Prostate gland (tissue), 2 donors: ENCODE measurements around the gene MCC. TPM values are rescaled to one million over a fixed set of nuclear protein-coding genes. Genes with fewer than 3 reads are reported as not detected.
A peak's percentile ranks its signal among the peaks of the same experiment; 100 is the strongest.
"Not testable (repeated sequence)": the region's sequence is repeated elsewhere in the genome, so short reads cannot be mapped to it uniquely, and the experiment has no call there.

Experiments
- DNase-seq: peaks from one replicate; pipeline ENCODE4 v3.0.0-alpha.2; 2019; ENCODE audit warnings: low spot score
- H3K27ac ChIP-seq, 2 donors: fragments of 200-600 bp; sonication (generic); 2 replicates each; pipeline ENCODE4 v1.5.1; 2017 to 2019
- H3K27me3 ChIP-seq: fragments of 200-600 bp; sonication (generic); replicated peaks from 2 replicates; pipeline ENCODE4 v1.5.1; 2019; ENCODE audit not compliant: insufficient read depth
- H3K36me3 ChIP-seq, 2 donors: fragments of 200-600 bp; sonication (generic); 1 replicate in 1 of 2; 2 replicates in 1 of 2; pipeline versions ENCODE4 v1.5.1 to v1.8.1; 2017 to 2019
- H3K4me1 ChIP-seq: fragments of 200-600 bp; sonication (generic); replicated peaks from 2 replicates; pipeline ENCODE4 v1.5.1; 2019
- H3K4me3 ChIP-seq, 2 donors: fragments of 200-600 bp; sonication (generic); 2 replicates each; pipeline ENCODE4 v1.5.1; 2017 to 2019
- H3K9me3 ChIP-seq: fragments of 200-600 bp; sonication (generic); 2 replicates; pipeline ENCODE4 v1.5.1; 2017
- POLR2A ChIP-seq: fragments of 450-650 bp; IDR thresholded peaks from one replicate; pipeline ENCODE4 v1.6.1; 2016; ENCODE audit warnings: antibody characterized with exemption, mild to moderate bottlenecking
- POLR2AphosphoS5 ChIP-seq: sonication (generic); formaldehyde crosslinking; IDR thresholded peaks from one replicate; pipeline ENCODE4 v1.6.1; 2017; ENCODE audit warnings: antibody characterized with exemption
- WGBS: methylation state at CpG from one replicate; pipeline ENCODE4 v1.1.5; 2018; 5-methylcytosine and 5-hydroxymethylcytosine counted together
- intact Hi-C: fragments of 100-400 bp; cut with DNase I; formaldehyde crosslinking; loops from one replicate; pipeline ENCODE4 v1.14.2; 2022
- total RNA-seq, 2 donors: library from RNA; depleted of rRNA; stranded (reverse); fragments of >200 nt; gene quantifications; one replicate each; pipeline ENCODE4 v1.1.0, GENCODE V29; 2016
- TF ChIP-seq, protein P1 (sequence below), 4 experiments: fragments of 200-600 bp in 2 of 4; fragments of 450-650 bp in 2 of 4; sonication (generic) in 2 of 4; IDR thresholded peaks; 1 replicate in 3 of 4; 2 replicates in 1 of 4; pipeline ENCODE4 v1.5.1; 2016 to 2019; ENCODE audit warnings: antibody characterized with exemption in 4 of 4, mild to moderate bottlenecking in 2 of 4, moderate library complexity in 2 of 4

The MCC gene
- total RNA-seq, 2 donors from 2014 or later: 41.5 to 54.1 TPM

DNA sequence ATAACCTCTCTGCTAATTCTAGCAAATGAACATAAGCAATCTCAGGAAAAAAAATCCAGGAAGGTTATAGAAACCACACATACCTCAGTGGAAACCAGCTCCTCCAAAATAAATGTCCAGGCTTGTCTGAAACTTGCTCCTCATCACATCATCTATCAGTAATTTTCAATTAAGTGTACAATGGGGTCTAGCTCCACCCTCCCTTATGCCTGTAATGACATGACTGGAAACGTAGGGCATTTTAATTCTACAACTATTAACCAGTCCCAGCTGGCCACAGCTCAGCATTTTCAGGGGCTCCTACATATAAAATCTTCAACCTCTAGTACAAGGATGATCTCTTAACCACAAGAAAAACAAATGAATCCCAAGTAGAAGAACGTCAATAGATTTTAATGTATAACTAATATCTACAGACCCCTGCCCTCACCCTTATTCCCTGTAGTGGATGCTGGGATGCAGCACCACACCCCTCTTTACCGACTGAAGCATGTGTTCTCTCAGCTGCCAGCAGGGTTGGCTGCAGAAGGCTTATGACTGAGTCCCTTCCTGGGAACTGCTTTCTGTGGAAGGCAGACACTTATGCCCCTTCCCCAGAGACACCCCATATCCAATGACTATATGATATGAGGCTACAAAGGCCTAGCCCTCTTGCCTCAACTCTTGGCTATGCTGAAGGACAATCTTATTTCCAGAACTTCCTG, 60.2 kb downstream of the MCC start:
- TF ChIP-seq, protein P1, sequence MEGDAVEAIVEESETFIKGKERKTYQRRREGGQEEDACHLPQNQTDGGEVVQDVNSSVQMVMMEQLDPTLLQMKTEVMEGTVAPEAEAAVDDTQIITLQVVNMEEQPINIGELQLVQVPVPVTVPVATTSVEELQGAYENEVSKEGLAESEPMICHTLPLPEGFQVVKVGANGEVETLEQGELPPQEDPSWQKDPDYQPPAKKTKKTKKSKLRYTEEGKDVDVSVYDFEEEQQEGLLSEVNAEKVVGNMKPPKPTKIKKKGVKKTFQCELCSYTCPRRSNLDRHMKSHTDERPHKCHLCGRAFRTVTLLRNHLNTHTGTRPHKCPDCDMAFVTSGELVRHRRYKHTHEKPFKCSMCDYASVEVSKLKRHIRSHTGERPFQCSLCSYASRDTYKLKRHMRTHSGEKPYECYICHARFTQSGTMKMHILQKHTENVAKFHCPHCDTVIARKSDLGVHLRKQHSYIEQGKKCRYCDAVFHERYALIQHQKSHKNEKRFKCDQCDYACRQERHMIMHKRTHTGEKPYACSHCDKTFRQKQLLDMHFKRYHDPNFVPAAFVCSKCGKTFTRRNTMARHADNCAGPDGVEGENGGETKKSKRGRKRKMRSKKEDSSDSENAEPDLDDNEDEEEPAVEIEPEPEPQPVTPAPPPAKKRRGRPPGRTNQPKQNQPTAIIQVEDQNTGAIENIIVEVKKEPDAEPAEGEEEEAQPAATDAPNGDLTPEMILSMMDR (IDR thresholded peaks at IDR 0.05): peak in 1 of 4 experiments; percentile 32
- peak; percentile 45 for TF ChIP-seq POLR2AphosphoS5
- TF ChIP-seq POLR2A: no peak
- Histone ChIP-seq H3K36me3 (no peaks in the 10 kb centered on the region), H3K27ac (peak overlapping the region; percentile 22 to 26), H3K27me3 (no peaks in the 10 kb centered on the region), H3K4me1 (no peaks in the 10 kb centered on the region), H3K4me3 (no peak overlapping the region), H3K9me3 (no peaks in the 10 kb centered on the region)
- peak; percentile 43 for DNase-seq
- intact Hi-C loops: no loop called here
- 31% methylated on average over 3 of the region's 3 CpGs for WGBS

DNA sequence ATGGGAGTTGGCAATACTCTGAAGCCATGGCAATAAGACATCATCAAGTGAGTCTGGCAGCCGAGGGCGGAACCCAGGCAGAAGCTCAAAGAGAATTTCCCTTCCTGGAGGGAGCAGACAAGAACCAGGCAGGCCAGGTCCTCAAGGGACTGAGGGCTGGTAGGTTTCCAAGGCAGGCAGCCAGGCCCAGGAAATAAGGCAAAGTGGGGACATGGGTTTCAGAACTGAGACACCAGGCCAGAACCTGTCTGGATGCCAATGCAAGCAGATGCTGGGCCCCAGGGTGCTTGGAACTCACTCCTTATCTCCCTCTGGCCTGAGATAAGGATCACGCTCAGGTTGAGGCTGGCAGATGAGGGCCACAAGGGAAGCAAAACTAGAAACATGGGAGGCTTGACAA, 62.3 kb downstream of the MCC start:
- WGBS: 56% methylated on average over 3 of the region's 3 CpGs
- peak; percentile 65 for TF ChIP-seq POLR2AphosphoS5
- TF ChIP-seq POLR2A: no peak
- TF ChIP-seq, protein P1 (IDR thresholded peaks at IDR 0.05): no peak
- no peaks in the 10 kb centered on the region for H3K4me1 ChIP-seq
- peak; percentile 76 for DNase-seq
- intact Hi-C loops: no loop called here
- H3K9me3 ChIP-seq: no peaks in the 10 kb centered on the region
- no peaks in the 10 kb centered on the region for H3K27me3 ChIP-seq
- H3K27ac ChIP-seq: no peak overlapping the region
- no peaks in the 10 kb centered on the region for H3K36me3 ChIP-seq
- H3K4me3 ChIP-seq: no peak overlapping the region

DNA sequence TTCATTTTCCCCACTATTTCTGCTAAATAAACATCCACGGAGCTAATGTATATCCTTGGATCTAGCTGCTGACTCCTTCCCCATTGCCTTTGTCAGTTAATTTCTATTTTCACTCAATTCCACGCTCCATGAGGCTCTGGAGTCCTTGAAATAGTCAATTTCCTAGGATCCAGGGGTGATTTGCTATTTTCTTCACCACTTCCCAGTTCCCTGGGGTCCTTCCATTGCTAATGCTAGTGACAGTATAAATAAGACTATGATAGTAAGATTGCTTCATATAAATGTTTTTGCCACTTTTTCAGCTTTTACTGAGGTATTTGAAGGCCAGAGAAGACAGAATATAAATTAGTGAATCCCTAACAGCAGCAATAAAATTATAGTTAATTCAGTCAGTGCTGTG, 66.6 kb downstream of the MCC start:
- intact Hi-C loops: no loop called here
- Histone ChIP-seq H3K4me1 (no peaks in the 10 kb centered on the region), H3K9me3 (no peaks in the 10 kb centered on the region), H3K27ac (no peak overlapping the region), H3K36me3 (no peaks in the 10 kb centered on the region), H3K4me3 (no peak overlapping the region), H3K27me3 (no peaks in the 10 kb centered on the region)
- TF ChIP-seq, protein P1 (IDR thresholded peaks at IDR 0.05): no peak
- no peak for TF ChIP-seq POLR2A
- no peak for DNase-seq
- 75% methylated on average over 2 of the region's 2 CpGs for whole genome bisulfite sequencing

DNA sequence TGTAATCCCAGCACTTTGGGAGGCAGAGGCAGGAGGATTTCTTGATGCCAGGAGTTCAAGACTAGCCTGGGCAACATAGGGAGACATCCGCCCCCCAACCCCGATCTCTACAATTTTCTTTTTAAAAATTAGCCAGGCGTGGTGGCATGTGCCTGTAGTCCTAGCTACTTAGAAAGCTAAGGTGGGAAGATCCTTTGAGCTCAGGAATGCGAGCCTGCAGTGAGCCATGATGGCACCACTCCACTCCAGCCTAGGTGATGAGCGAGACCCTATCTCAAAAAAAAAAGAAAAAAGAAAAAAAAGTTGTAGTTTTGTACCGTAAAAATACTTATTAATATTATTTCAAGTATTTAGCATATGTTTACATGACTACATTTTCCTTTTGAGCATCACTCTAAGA, 82.7 kb downstream of the MCC start:
- H3K4me3 ChIP-seq: no peak overlapping the region
- DNase-seq: no peak
- no peaks in the 10 kb centered on the region for H3K36me3 ChIP-seq
- 91% methylated on average over 6 of the region's 6 CpGs for WGBS
- no peaks in the 10 kb centered on the region for H3K9me3 ChIP-seq
- intact Hi-C loops: no loop called here
- H3K27me3 ChIP-seq: no peaks in the 10 kb centered on the region
- no peaks in the 10 kb centered on the region for H3K4me1 ChIP-seq
- TF ChIP-seq POLR2AphosphoS5: no peak
- TF ChIP-seq POLR2A: no peak
- TF ChIP-seq, protein P1 (IDR thresholded peaks at IDR 0.05): no peak
- H3K27ac ChIP-seq: no peak overlapping the region

DNA sequence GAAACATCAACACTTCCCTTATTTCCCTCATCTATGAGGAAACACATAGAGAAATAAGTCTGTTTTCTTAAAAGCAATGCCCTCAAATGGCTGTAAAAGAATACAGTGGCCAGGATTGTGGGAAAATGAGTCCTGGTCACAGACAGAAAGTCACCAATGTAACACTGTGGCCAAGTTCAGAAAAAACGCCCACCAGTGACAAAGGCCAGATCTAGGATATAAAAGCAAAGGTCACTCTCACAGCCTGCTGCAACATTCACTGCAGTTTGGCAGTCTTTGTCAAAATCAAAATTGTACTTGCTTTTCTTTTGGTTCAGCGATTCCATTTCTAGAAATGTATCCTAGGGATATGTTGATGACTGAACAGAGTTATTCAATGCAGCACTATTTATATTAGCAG, 84.0 kb downstream of the MCC start:
- WGBS: 91% methylated on average over 2 of the region's 2 CpGs
- intact Hi-C loops: no loop called here

DNA sequence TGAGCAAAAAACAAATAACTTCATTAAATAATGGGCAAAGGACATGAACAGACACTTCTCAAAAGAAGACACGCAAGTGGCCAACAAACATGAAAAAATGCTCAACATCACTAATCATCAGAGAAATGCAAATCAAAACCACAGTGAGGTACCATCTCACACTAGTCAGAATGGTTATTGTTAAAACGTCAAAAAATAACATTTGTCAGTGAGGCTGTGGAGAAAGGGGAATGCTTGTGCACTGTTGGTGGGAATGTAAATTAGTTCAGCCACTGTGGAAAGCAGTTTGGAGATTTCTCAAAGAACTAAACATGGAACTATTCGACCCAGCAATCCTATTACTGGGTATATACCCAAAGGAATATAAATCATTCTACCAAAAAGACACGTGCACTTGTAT, 90.3 kb downstream of the MCC start:
- H3K27ac ChIP-seq, H3K27me3 ChIP-seq, H3K4me3 ChIP-seq, DNase-seq, H3K36me3 ChIP-seq, H3K4me1 ChIP-seq, H3K9me3 ChIP-seq, intact Hi-C loops: not testable (repeated sequence)
- WGBS: 84% methylated on average over 4 of the region's 4 CpGs

More for the DNA sequence above, 84.0 kb downstream of the MCC start:
- no peaks in the 10 kb centered on the region for H3K4me1 ChIP-seq
- H3K27ac ChIP-seq: no peak overlapping the region
- TF ChIP-seq, protein P1 (IDR thresholded peaks at IDR 0.05): no peak
- TF ChIP-seq POLR2AphosphoS5: no peak
- no peak for TF ChIP-seq POLR2A
- H3K9me3 ChIP-seq: no peaks in the 10 kb centered on the region
- H3K4me3 ChIP-seq: no peak overlapping the region
- no peaks in the 10 kb centered on the region for H3K27me3 ChIP-seq
- H3K36me3 ChIP-seq: no peaks in the 10 kb centered on the region
- no peak for DNase-seq
